GM12878 (cell line): Measurements from ENCODE around the gene NAALADL1. TPM values are rescaled to one million over a fixed set of nuclear protein-coding genes. Genes with fewer than 3 reads are reported as not detected.

Experiments
- ETV6 ChIP-seq, 2 experiments: fragments of 450-650 bp in 1 of 2; IDR thresholded peaks in 1 of 2; conservative IDR thresholded peaks in 1 of 2; 2 replicates each; pipeline ENCODE4 v1.6.1; 2014; ENCODE audit warnings: antibody characterized with exemption in 1 of 2, borderline replicate concordance in 1 of 2, low read depth in 1 of 2, mild to moderate bottlenecking in 1 of 2, moderate library complexity in 1 of 2
- HCFC1 ChIP-seq: fragments of 150-350 bp; IDR thresholded peaks from 2 replicates; pipeline ENCODE4 v1.6.1; 2014; ENCODE audit warnings: low read length
- IKZF2 ChIP-seq, 2 experiments: fragments of 450-650 bp; IDR thresholded peaks; 2 replicates each; pipeline ENCODE4 v1.6.1; 2017; ENCODE audit warnings: mild to moderate bottlenecking in 2 of 2, moderate library complexity in 2 of 2
- MEF2B ChIP-seq: fragments of 450-650 bp; IDR thresholded peaks from 2 replicates; pipeline ENCODE4 v1.6.1; 2018; ENCODE audit warnings: mild to moderate bottlenecking, moderate library complexity; ENCODE audit not compliant: partially characterized antibody, poor library complexity, severe bottlenecking
- MXI1 ChIP-seq: fragments of 150-350 bp; IDR thresholded peaks from 2 replicates; pipeline ENCODE4 v1.6.1; 2011; ENCODE audit warnings: low read depth, mild to moderate bottlenecking, inconsistent platforms, low read length, improper control_type of control experiment
- NFYB ChIP-seq: IDR thresholded peaks from 2 replicates; pipeline ENCODE4 v1.6.1; 2011; ENCODE audit warnings: low read depth, mild to moderate bottlenecking, low read length, improper control_type of control experiment, moderate library complexity; ENCODE audit not compliant: insufficient read depth
- NR2C1 ChIP-seq: fragments of 450-650 bp; IDR thresholded peaks from 2 replicates; pipeline ENCODE4 v1.6.1; 2017; ENCODE audit warnings: antibody characterized with exemption, mild to moderate bottlenecking, moderate library complexity
- ZNF207 ChIP-seq: fragments of 450-650 bp; IDR thresholded peaks from 2 replicates; pipeline ENCODE4 v1.6.1; 2014; ENCODE audit warnings: antibody characterized with exemption, mild to moderate bottlenecking, borderline replicate concordance
- ZNF217 ChIP-seq: fragments of 450-650 bp; IDR thresholded peaks from 2 replicates; pipeline ENCODE4 v1.6.1; 2017; ENCODE audit warnings: antibody characterized with exemption, mild to moderate bottlenecking
- polyA plus RNA-seq, 11 experiments: library from polyadenylated mRNA; depleted of rRNA in 4 of 11; unstranded in 6 of 11; stranded (reverse) in 5 of 11; fragments of >200 nt; fragmentation: Nextera tagmentation in 4 of 11; fragmentation: Illumina TruSeq in 1 of 11; extraction: Ambion mirVana in 4 of 11; extraction: Trizol in 1 of 11; gene quantifications; 1 replicate in 1 of 11; 2 replicates in 10 of 11; pipeline versions ENCODE4 v1.2.1 to v1.2.3, GENCODE V29; 2011 to 2016; ENCODE audit warnings: inconsistent platforms in 2 of 11, missing spikeins in 2 of 11, low read depth in 1 of 11
- total RNA-seq, 4 experiments: library from RNA; depleted of rRNA in 3 of 4; stranded (reverse); fragments of >200 nt in 3 of 4; fragmentation: Illumina TruSeq in 1 of 4; extraction: Trizol in 1 of 4; gene quantifications; 2 replicates each; pipeline versions ENCODE4 v1.2.1 to v1.2.3, GENCODE V29; 2013 to 2021
- TF ChIP-seq, protein P1 (sequence below): IDR thresholded peaks from 2 replicates; pipeline ENCODE4 v1.6.1; 2011; ENCODE audit warnings: borderline replicate concordance, low read depth, mild to moderate bottlenecking, moderate library complexity, low read length; ENCODE audit not compliant: insufficient read depth, poor library complexity, severe bottlenecking

The NAALADL1 gene
- total and polyA plus RNA-seq, 10 of the 15 experiments (the other 5 are each of a cell fraction or from before 2014, with no cell fraction given), result 0.77 to 5.5 (median 1.5) TPM

DNA sequence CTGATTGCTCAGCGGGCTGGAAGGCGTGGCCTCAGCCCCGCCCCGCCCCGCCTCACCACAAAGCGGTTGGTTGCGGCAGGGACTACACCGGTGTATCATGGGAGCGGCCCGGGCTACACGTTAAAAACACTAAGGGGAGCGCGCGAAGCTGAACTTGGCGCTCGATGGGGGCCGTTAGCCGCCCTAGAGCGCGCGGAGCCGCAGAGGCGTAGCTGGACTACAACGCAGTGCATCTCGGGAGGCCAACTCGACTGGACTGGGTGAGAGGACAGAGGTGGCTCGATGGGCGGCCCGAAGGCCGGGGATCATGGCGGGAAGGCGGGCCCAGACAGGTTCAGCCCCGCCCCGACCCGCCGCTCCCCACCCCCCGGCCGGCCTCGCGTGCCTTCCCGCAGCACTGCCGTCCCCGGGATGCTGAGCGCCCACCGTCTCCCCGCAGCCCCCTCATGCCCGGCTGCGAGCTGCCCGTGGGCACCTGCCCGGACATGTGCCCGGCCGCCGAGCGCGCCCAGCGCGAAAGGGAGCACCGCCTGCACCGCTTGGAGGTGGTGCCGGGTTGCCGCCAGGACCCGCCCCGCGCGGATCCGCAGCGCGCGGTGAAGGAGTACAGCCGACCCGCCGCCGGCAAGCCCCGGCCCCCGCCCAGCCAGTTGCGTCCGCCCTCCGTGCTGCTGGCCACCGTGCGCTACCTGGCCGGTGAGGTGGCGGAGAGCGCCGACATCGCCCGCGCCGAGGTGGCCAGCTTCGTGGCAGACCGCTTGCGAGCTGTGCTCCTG lies 17.3 kb downstream of the NAALADL1 start, which contains the start of gene SAC3D1 (continued):
- TF ChIP-seq ZNF207, result no peak; the same call in 1 of the 2 replicates
- TF ChIP-seq NR2C1, result peak; percentile 91
- no peak for TF ChIP-seq IKZF2 (IDR thresholded peaks at IDR 0.05)
- no peak for TF ChIP-seq ETV6 (conservative IDR thresholded peaks at IDR 0.05 in 1 of 2, IDR thresholded peaks at IDR 0.05 in 1 of 2; ENCODE audit: borderline replicate concordance in 1 of 2, low read depth in 1 of 2)
- TF ChIP-seq MXI1, result peak; percentile 62
- no peak for TF ChIP-seq NFYB
- no peak for TF ChIP-seq MEF2B
- peak; percentile 60; the same call in 1 of the 2 replicates for TF ChIP-seq HCFC1
- TF ChIP-seq ZNF217, result no peak
- TF ChIP-seq, protein P1, sequence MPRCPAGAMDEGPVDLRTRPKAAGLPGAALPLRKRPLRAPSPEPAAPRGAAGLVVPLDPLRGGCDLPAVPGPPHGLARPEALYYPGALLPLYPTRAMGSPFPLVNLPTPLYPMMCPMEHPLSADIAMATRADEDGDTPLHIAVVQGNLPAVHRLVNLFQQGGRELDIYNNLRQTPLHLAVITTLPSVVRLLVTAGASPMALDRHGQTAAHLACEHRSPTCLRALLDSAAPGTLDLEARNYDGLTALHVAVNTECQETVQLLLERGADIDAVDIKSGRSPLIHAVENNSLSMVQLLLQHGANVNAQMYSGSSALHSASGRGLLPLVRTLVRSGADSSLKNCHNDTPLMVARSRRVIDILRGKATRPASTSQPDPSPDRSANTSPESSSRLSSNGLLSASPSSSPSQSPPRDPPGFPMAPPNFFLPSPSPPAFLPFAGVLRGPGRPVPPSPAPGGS, result no peak
